Prostate gland (tissue), 2 donors: ENCODE measurements around the gene PSRC1.

Source experiments
- POLR2A ChIP-seq: fragments of 450-650 bp; IDR thresholded peaks from one replicate; pipeline ENCODE4 v1.6.1; 2016; ENCODE audit warnings: antibody characterized with exemption, mild to moderate bottlenecking
- POLR2AphosphoS5 ChIP-seq: sonication (generic); formaldehyde crosslinking; IDR thresholded peaks from one replicate; pipeline ENCODE4 v1.6.1; 2017; ENCODE audit warnings: antibody characterized with exemption
- TF ChIP-seq, protein P1 (sequence below), 4 experiments: fragments of 200-600 bp in 2 of 4; fragments of 450-650 bp in 2 of 4; sonication (generic) in 2 of 4; IDR thresholded peaks; 1 replicate in 3 of 4; 2 replicates in 1 of 4; pipeline ENCODE4 v1.5.1; 2016 to 2019; ENCODE audit warnings: antibody characterized with exemption in 4 of 4, mild to moderate bottlenecking in 2 of 4, moderate library complexity in 2 of 4

DNA sequence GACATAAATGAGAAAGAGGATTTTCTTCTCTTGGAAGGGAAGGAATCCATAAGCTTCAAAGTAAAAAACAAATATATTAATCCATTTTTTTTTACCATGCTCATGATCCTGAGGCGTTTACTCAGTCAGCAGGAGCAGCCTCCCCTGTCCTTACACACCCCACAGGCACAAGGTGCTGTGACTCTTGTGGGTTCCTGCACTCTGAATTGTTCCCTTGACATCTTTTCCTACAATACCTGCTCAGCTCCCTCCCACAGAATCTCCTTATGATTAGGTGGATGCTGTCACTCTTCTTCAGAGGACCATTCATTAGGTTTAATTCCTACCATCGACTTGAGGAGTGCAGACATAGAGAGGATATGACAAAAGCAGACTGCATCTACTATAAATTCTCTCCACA lies 10.1 kb upstream of the PSRC1 start:
- TF ChIP-seq, protein P1, sequence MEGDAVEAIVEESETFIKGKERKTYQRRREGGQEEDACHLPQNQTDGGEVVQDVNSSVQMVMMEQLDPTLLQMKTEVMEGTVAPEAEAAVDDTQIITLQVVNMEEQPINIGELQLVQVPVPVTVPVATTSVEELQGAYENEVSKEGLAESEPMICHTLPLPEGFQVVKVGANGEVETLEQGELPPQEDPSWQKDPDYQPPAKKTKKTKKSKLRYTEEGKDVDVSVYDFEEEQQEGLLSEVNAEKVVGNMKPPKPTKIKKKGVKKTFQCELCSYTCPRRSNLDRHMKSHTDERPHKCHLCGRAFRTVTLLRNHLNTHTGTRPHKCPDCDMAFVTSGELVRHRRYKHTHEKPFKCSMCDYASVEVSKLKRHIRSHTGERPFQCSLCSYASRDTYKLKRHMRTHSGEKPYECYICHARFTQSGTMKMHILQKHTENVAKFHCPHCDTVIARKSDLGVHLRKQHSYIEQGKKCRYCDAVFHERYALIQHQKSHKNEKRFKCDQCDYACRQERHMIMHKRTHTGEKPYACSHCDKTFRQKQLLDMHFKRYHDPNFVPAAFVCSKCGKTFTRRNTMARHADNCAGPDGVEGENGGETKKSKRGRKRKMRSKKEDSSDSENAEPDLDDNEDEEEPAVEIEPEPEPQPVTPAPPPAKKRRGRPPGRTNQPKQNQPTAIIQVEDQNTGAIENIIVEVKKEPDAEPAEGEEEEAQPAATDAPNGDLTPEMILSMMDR (IDR thresholded peaks at IDR 0.05): no peak
- TF ChIP-seq POLR2A: no peak
- TF ChIP-seq POLR2AphosphoS5: no peak
